Activated effector memory CD4-positive, alpha-beta T cell treated with Interleukin-2 at 50 U/mL for 16 hours (primary cell): ENCODE data around the gene FAM13B.
"Not testable (repeated sequence)": the region's sequence is repeated elsewhere in the genome, so short reads cannot be mapped to it uniquely, and the experiment has no call there.

Source experiments
- DNase-seq: peaks from one replicate; pipeline ENCODE4 v3.0.0-alpha.2; 2020

Gene FAM13B

GRCh38 chr5:137960141-137960540 lies 72.7 kb downstream of the FAM13B start:
- no peak for DNase-seq

GRCh38 chr5:137959488-137959887 lies 73.4 kb downstream of the FAM13B start:
- no peak for DNase-seq

GRCh38 chr5:137957948-137958347 lies 74.9 kb downstream of the FAM13B start:
- no peak for DNase-seq

DNA sequence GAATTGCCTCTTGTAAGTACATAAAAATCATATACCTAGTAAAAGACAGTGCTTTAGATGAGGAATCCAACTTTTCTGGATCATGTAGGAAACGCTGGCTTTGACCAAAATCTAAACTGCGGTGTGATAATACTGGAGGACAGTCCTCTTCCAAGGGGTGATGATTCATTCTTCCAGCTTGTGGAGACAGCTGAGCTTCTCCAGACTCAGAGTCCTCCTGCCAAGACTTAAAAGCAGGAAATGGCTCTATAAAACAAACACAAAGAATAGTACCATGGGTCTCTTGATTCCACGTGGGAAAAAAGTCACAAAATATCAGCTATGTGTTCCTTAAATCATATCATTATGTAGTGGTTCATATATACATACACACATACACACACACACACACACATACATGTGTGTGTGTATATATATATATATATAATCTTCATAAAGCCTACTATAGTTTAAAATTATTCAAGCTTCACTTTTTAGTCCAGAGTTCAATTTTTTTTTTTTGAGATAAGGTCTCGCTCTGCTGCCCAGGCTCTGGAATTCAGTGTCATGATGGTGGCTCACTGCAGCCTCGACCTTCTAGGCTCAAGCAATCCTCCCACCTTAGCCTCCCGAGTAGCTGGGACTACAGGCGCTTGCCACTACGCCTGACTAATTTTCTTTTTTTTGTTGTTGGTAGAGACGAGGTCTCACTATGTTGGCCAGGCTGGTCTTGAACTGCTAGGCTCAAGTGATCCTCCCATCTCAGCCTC lies 78.6 kb downstream of the FAM13B start:
- DNase-seq: no peak

GRCh38 chr5:137945825-137946224 lies 87.1 kb downstream of the FAM13B start:
- DNase-seq: no peak

DNA sequence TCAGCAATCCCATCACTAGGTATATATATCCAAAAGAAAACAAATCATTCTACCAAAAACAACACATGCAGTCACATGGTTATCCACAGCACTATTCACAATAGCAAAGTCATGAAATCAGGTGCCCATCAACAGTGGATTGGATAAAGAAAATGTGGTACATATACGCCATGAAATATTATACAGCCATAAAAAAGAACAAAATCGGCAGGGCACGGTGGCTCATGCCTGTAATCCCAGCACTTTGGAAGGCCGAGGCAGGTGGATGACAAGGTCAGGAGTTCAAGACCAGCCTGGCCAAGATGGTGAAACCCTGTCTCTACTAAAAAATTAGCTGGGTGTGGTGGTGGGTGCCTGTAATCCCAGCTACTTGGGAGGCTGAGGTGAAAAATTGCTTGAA lies 88.6 kb downstream of the FAM13B start:
- not testable (repeated sequence) for DNase-seq

DNA sequence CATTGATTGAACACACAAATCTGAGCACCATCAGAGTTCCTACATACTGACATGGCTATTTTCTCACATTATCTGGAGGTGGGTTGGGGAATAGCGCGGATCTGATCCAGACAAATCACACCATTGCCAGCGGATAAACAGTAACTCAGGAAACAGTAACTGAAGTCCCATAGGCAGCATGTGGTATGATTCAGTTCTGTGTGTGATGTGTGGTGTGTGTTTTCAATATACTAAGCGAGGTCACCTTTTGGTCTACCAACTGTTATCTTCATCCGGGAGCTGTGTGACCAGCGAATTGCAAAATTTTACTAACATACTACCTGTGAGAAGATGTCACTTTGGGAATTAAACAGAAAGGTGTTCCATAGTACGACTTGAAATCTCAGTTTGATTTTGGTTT lies 93.5 kb downstream of the FAM13B start:
- no peak for DNase-seq

- no peak for DNase-seq
These were observed 94.1 kb downstream of the FAM13B start for GRCh38 chr5:137938751-137939143.

GRCh38 chr5:137937994-137938750 lies 94.7 kb downstream of the FAM13B start:
- no peak for DNase-seq

DNA sequence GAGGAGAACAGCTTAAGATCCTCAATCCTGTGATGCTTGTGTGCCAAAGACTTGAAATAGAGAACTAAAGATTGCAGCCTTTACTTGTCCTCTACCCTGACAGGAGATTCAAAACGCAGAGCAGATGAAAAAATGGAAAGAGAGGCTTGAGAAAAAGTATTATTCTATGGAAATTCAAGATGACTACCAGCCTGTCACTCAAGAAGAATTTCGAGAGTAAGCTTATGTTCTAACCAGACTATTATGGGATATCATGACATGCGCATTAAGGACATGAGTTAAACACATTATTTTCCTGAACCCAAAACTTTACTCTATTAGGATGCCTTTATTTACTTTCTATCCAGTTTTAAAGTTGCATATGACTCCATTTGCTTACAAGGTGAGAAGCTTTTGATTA lies 97.2 kb downstream of the FAM13B start:
- no peak for DNase-seq

DNA sequence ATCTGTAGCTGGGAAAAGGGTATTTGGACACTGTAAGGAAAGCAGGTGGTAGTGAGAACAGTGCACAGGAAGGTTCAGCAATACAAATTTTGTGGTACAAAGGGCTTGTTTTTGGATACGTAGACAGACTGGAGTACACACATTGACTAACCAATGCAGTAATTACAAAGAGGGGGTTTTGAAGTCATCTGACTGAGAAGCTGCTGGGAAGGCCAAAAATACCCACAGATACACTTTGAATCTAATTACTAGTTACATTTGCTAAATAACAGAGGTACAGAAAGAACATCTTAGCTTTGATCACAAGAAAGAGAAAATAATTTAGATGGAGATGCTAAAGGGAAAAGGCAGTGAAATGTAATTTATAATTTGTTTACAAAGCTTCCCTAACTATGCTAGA lies 97.7 kb downstream of the FAM13B start:
- no peak for DNase-seq

DNA sequence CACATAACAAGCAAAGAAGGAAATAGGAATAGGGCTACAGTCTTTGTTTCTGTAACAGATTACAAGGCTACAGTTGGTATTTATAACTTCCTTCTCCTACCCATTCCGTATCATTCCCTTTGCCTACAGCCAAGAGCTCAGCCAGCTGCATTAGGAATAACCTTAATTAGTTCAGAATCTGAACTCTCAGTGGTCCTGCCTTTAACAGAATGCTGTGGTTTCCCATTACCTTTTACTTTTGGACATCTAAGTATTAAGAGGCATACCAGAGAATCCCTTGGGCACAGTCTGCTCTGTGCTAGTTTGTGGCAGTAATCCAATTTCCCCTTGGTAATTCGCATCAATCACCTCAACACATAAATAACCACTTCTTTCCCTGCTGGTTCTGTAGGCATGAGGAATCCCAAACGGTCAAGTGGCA lies 99.4 kb downstream of the FAM13B start:
- DNase-seq: no peak

DNA sequence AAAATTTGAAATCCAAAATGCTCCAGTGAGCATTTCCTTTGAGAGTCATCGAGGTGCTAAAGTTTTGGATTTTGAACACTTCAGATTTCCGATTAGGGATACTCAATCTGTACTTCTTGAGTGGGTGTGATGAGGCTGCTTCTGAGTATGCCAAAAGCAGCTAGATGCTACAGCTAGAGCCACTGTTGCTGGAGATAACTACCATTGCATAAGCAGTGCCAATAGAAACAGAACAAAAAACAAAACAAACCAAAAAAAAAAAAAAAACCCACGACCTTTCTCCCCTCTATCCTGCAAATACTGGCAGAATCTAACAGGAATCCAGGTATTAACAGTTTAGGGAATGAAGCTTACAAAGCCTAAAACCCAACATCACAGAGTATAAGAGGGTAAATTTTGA lies 100.1 kb downstream of the FAM13B start:
- DNase-seq: no peak

- DNase-seq: no peak
These were observed 109.0 kb downstream of the FAM13B start for GRCh38 chr5:137923856-137924255.

GRCh38 chr5:137921931-137922330 lies 110.9 kb downstream of the FAM13B start:
- no peak for DNase-seq

- no peak for DNase-seq
These were observed 116.0 kb downstream of the FAM13B start for GRCh38 chr5:137916923-137917322.

GRCh38 chr5:137914758-137915157 lies 118.1 kb downstream of the FAM13B start:
- no peak for DNase-seq

- no peak for DNase-seq
These were observed 130.3 kb downstream of the FAM13B start for GRCh38 chr5:137902408-137903133.

- DNase-seq: no peak
These were observed 131.7 kb downstream of the FAM13B start for GRCh38 chr5:137901011-137901817.

DNA sequence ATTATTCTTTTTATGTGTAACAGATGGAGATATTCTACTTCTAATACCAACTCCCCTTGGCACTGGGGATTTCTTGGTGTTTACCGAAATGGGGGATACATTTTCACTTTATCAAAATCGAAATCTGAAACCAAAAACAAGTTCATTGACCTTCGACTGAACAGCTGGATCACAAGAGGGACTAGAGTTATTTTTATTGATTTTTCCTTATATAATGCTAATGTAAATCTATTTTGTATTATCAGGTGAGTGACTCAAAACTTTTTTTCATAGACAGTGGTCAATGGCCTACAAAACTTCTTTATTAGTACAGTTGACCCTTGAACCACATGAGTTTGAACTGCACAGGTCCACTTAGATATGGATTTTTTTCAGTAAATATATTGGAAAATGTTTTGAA lies 133.4 kb downstream of the FAM13B start:
- DNase-seq: no peak

- no peak for DNase-seq
These were observed 136.3 kb downstream of the FAM13B start for GRCh38 chr5:137896560-137896959.

DNA sequence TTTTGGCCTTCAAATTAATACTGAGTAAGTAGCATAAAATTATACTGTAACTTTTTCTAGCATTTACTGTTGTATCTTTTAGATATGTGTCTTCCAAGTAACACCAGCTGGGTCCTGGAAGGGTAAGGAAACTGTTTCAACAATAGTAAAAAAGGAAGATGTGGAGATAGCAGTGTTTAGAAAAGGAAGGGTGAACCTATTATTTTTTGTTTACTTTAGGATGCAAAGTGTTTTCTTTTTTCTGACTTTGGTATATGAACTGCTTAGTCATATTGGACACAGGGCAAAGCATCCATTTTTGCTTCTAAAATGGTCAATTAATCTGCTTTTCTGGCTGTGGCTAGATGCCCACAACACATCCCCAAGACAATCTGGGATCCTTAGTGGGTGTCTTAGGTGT lies 138.3 kb downstream of the FAM13B start:
- DNase-seq: no peak

DNA sequence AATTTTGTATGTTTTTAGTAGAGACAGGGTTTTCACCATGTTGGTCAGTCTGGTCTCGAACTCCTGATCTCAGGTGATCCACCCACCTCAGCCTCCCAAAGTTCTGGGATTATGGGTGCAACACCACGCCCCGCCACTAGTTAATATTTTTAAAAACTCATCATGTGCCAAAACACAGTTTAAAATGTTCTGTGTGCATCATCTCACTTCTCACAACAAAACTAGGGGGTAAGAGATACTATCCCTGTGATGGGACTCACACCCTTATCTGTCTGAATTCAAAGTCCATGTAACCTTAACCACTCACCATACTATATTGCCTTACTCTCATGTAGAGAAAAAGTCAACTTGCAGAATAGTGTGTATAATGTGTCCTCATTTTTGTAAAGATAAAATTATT lies 141.0 kb downstream of the FAM13B start:
- no peak for DNase-seq
